Skin of body (tissue), 2 donors: ENCODE data around the gene TMEM40. TPM values are rescaled to one million over a fixed set of nuclear protein-coding genes. Genes with fewer than 3 reads are reported as not detected.
"Not testable (repeated sequence)": the region's sequence is repeated elsewhere in the genome, so short reads cannot be mapped to it uniquely, and the experiment has no call there.

Experiments
- DNase-seq: peaks from one replicate; lab custom pipeline; 2025; lab: John Stamatoyannopoulos, UW
- total RNA-seq: library from RNA; depleted of rRNA; stranded (reverse); fragments of >200 nt; gene quantifications from one replicate; pipeline ENCODE4 v1.2.3, GENCODE V29; 2014

The TMEM40 gene
- total RNA-seq, 1 donor from 2014 or later, result 10.8 TPM

DNA sequence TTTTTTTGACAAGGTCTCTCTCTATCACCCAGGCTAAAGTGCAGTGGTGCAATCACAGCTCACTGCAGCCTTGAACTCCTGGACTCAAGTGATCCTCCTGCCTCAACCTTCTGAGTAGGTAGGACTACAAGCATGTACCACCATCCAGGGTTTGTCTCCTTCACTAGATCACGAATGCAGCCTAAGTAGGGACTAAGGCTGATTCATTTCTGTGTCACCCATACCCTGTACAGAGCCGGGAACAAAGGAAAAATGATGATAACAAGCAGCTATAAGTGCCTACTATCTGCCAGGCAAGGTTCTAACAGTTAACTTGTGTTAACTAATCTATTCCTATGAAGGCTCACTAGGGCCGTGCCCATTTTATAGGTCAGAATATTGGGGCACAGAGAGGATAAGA lies 7.0 kb downstream of the TMEM40 start:
- DNase-seq, result no peak

DNA sequence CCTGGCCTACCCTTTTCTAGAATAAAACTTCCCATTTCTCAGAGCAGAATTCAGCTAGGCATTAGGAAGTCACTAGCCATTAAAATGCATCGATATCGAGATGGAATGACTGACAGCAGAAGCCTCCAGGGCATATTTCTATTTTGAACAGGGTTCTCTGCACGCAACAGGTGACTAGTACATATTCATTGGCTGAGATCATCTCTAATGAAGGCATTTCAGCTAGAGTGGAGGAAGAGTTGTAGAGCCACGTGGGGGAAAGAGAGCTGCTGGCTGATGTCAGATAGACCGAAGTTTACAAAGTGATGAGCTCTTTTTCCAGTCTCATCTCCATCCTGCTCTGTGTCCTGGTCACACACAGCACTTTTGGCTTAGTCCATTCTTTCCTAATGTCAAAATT lies 7.5 kb downstream of the TMEM40 start:
- no peak for DNase-seq

DNA sequence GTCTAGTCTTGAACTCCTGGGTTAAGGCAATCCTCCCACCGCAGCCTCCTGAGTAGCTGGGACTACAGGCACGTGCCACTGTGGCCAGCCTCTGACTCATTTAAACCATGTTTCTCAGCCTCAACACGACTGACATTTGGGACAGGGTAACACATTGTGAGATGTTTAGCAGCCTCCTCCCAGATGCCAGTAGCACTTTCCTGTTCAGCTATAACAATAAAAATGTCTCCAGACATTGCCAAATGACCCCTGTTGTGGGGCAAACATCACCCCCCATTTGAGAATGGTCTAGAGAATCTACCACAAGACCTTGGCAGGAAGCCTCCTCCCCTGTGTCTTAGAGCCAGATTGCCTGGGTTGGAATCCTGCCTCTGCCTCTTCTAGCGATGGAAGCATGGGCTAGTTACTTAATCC lies 8.4 kb downstream of the TMEM40 start:
- DNase-seq, result no peak

- DNase-seq, result no peak
These were observed 8.8 kb downstream of the TMEM40 start for GRCh38 chr3:12750223-12750622.

GRCh38 chr3:12748477-12748876 lies 10.6 kb downstream of the TMEM40 start:
- no peak for DNase-seq

DNA sequence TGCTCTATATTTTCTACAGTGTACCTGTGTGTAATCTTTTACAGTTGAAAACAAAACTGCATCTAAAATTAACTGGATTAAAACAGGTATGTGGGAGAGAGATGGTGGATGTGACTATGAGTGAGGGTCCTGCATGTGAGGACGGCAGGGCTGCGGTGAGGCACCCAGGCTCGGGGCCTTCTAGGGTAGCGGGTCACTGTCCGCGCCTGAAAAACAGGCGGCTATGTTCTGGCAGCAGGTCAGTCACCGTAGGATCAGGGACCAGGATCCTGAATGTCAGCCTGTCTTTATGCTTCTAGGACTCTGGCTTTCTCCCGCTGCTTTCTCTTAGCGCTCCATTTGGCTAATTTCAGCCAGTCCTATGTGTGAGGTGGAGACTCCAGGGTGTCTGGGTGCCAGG lies 12.6 kb downstream of the TMEM40 start:
- no peak for DNase-seq

DNA sequence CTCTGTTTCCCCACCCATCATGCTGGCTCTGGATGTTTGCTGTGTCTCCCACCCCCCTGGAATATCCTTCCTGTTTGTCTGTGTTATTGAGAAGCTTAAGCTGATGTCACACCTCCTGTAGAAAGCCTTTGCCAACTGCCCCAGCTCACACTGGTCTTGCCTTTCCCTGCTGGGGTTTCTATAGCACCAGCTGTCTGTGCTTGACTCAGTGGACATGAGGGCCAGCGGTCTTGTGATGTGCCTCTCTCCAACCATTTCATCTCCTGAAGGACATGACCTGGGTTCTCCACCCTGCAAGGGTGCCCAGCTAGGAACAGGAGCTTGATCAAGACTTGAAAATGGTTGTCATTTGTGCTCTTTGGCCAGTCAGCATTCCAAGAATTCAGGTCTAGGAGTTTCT lies 14.7 kb downstream of the TMEM40 start:
- DNase-seq, result no peak

DNA sequence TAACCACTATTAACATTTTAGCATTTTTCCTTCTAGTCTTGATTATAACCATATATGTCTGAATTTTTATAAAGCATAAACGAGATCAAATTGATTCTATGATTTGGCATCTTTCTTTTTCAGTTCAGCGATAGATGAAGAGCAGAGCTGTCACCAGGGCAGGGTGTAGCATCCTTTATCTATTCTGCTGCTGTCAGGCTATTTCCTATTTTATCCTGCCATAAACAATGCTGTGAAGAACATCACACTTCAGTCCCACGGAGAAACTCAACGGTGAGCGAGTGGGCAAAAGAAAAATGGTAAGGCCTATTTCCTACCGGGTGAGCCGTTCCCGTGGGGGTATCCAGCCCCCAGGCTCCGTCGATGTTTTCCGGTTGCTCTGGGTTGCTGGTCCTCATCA lies 15.5 kb downstream of the TMEM40 start:
- no peak for DNase-seq

GRCh38 chr3:12742330-12743107 lies 16.5 kb downstream of the TMEM40 start:
- no peak for DNase-seq

DNA sequence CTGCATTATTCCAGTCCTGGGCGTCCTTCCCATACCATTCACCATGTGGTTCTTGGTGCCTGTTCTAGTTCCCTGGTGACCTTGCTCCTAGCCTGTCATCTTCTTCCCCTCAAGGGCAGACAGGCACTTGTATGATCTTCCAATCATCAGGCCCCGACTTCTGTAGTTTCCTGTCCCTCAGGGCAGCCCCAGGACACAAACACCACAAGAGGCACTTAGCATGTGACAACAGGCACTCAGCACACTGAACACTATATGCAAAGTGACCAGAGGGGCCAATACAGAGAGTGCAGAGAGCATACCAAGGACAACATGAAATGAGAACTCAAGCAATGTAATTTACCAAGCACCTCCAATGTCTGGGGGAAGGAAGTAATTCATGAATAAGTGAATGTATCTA lies 17.9 kb downstream of the TMEM40 start:
- no peak for DNase-seq

DNA sequence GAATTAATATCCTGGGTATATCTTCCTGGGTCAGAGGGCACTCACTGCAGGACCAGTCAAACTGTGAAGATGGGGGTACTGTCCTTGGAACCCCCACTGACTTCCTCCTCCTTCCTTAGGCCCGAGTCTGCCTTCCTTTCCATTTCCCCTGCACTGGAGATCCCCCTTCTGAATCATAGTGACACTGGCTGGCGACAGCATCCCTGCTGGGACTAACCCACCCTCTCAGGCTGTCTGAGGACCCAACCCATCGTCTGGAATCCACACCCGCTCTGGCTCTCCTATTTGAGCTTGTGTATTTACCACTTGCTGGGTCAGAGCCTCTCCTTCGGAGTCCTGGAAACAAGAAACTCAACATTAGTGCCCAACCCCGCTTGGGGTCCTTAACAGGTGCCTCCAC lies 21.2 kb downstream of the TMEM40 start:
- DNase-seq, result no peak

DNA sequence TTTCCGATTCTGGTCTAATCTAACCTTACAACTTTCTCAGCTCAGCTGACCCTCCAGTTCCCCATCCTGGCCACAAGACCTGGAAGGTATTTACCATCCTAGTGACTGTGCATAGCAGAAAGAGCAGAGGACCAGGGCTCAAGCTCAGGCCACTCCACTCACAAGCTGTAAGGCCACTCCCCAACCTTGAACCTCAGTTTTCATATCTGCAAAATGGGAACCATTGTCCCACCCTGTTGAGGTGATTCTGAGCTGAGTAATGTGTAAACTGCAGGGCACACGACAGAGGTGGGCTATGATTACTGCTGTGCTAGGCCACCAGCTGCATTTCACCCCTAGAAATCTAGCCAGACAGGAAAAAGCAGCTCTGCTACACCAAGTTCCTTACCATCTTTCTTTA lies 21.7 kb downstream of the TMEM40 start:
- no peak for DNase-seq

GRCh38 chr3:12734960-12735359 lies 24.1 kb downstream of the TMEM40 start:
- no peak for DNase-seq

DNA sequence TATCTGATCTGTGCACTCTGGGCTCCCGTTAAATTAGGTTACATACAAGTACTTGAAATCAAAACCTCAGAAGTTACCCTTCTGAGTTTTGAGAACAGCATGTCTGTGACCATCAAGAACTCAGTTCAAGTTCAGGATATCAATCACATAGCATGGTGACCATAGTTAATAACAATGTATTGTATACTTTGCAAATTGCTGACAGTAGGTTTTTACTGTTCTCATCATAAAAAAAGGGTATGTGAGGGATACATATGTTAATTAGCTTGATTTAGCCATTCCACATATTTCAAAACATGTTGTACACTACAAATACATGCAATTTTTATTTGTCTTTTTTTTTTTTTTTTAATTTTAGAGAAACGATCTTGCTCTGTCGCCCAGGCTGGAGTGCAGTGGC lies 25.5 kb downstream of the TMEM40 start:
- DNase-seq, result no peak

GRCh38 chr3:12730506-12731242 lies 28.4 kb downstream of the TMEM40 start:
- DNase-seq, result no peak

- peak; percentile 22 for DNase-seq
These were observed 29.9 kb downstream of the TMEM40 start for GRCh38 chr3:12729051-12729651.

DNA sequence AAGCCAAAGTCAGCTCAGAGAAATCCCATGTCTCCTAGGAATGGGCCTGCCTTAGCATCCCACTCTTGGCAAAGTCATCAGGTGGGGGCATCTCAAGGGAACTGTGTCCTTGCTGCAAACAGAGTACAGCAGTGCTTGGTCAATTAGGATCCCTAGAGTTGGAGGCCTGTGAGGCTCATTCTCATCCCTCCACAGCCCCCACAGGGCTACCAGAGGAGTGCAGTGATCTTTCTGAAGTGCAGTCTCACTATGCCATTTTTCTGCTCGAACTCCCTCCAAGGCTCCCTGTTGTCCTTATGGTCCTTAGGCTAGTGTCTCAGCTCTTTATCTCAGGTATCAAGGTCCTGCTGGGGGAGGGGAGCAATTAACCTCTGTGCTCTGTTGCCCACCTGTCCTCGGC lies 31.1 kb downstream of the TMEM40 start:
- DNase-seq, result no peak

DNA sequence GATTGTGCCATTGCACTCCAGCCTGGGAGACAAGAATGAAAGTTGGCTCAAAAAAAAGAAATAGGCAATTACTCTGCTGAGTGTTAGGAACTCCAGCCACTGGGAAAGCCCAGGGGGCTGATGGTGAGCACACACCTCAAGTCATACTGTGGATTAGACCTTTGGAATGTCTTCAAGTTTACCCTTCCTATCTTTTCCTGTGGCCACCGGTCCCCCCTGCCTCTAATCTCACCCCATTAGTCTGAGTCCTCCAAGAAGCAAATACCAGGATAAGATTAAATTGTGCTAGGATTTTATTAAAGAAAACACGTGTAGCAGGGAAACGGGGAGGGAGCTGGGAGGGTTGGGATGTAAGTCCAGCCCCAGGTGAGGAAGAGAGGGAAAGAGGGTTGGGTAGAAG lies 31.6 kb downstream of the TMEM40 start:
- DNase-seq, result no peak

DNA sequence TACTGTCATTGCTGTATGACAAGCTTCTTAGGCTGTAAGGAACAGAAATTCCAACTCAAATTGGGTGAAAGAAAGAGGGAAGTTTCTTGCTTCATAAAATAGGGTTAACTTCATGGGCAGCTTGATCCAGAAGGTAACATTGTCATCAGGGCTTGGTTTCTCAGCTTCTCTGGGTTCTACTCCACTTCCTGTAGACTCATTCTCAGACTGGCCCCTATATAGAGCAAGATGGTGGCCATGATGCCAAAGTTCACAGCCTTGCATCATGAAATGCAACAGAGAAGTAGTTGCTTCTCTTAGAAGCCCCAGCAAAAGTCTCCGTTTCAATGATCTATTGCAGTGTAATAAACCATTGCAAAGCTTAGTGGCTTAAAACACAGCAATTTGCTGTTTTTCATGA lies 33.6 kb downstream of the TMEM40 start:
- DNase-seq, result no peak

- DNase-seq, result no peak
These were observed 34.3 kb downstream of the TMEM40 start for GRCh38 chr3:12724794-12725193.

- DNase-seq, result not testable (repeated sequence)
These were observed 35.7 kb downstream of the TMEM40 start for GRCh38 chr3:12723362-12723761.

DNA sequence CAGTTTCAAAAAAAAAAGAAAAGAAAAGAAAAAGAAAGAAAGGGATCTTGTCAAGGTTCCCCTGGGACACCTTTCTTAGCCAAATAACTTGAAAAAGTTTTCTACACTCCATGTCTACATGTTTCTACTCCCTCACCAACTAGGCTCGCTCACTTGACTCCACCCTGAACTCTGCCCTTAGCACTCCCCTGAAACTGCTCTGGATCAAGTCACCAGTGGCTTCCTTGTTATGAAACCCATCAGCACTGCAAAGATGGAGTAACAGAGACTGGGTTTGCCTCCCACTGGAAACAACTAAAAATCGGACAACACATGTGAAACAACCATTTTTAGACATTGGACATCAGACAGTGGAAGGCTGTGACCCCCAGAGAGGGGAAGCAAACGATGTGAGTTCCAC lies 36.8 kb downstream of the TMEM40 start:
- no peak for DNase-seq
